ENCODE results near the gene PARD3. TPM values are rescaled to one million over a fixed set of nuclear protein-coding genes. Genes with fewer than 3 reads are reported as not detected.

PARD3 gene
- total RNA-seq, 2 donors from 2014 or later = 32.0 to 61.9 TPM

DNA sequence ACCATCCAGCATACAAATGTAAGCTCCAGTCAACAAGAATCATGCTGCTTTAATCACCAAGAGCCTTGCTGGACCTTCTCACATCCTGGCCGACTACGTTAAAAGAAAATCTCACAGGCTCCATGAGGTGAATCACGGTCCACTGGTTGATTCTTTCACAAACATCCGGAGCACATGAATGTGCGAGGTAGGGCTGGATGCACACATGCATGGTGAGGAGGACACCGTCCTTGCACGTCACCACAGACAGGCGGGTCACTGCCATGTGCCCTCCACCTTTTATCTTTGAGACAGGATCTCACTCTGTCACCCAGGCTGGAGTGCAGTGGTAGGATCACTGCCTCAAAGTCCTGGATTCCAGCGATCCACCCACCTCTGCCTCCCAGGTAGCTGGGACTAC lies 265.1 kb downstream of the PARD3 start:
- TF ChIP-seq POLR2AphosphoS5 (IDR thresholded peaks at IDR 0.05) (no peak), POLR2A (IDR thresholded peaks at IDR 0.05) (no peak)
- TF ChIP-seq, protein P1, sequence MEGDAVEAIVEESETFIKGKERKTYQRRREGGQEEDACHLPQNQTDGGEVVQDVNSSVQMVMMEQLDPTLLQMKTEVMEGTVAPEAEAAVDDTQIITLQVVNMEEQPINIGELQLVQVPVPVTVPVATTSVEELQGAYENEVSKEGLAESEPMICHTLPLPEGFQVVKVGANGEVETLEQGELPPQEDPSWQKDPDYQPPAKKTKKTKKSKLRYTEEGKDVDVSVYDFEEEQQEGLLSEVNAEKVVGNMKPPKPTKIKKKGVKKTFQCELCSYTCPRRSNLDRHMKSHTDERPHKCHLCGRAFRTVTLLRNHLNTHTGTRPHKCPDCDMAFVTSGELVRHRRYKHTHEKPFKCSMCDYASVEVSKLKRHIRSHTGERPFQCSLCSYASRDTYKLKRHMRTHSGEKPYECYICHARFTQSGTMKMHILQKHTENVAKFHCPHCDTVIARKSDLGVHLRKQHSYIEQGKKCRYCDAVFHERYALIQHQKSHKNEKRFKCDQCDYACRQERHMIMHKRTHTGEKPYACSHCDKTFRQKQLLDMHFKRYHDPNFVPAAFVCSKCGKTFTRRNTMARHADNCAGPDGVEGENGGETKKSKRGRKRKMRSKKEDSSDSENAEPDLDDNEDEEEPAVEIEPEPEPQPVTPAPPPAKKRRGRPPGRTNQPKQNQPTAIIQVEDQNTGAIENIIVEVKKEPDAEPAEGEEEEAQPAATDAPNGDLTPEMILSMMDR (IDR thresholded peaks at IDR 0.05) = no peak
- H3K27ac ChIP-seq = no peak overlapping the region
- no peaks in the 10 kb centered on the region for H3K36me3 ChIP-seq
- H3K4me3 ChIP-seq = no peak overlapping the region
- no peaks in the 10 kb centered on the region for H3K27me3 ChIP-seq (replicated peaks; ENCODE audit: insufficient read depth)
- H3K4me1 ChIP-seq (replicated peaks) = no peaks in the 10 kb centered on the region
- intact Hi-C loops (cut with DNase I) = no loop called here
- 97% methylated on average over 9 of the region's 9 CpGs for WGBS
- DNase-seq (ENCODE audit: low spot score) = no peak
- no peaks in the 10 kb centered on the region for H3K9me3 ChIP-seq

DNA sequence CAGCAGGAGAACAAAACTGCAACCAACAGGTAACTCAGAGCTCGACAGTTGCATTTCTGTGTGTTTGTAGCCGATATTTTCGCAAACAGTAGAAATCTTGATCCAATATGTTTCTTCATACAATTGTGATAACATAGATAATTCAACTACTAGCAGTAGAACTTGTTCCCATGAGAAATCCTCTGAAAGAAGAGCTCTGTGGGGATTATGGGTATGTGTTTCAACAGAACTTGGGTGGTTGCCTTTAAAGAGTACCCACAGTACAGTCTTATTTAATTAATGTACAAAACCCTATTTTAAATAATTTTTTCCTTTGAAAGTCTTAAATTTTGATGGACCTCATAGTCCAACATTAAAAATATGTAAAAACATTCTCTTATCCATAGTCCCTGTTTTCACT lies 266.1 kb downstream of the PARD3 start:
- H3K9me3 ChIP-seq = no peaks in the 10 kb centered on the region
- H3K27me3 ChIP-seq (replicated peaks; ENCODE audit: insufficient read depth) = no peaks in the 10 kb centered on the region
- no peaks in the 10 kb centered on the region for H3K36me3 ChIP-seq
- H3K27ac ChIP-seq = no peak overlapping the region
- WGBS = 86% methylated on average over 3 of the region's 3 CpGs
- intact Hi-C loops (cut with DNase I) = no loop called here
- no peaks in the 10 kb centered on the region for H3K4me1 ChIP-seq (replicated peaks)
- H3K4me3 ChIP-seq = no peak overlapping the region
- TF ChIP-seq POLR2AphosphoS5 (IDR thresholded peaks at IDR 0.05) (no peak), POLR2A (IDR thresholded peaks at IDR 0.05) (no peak)
- TF ChIP-seq, protein P1 (IDR thresholded peaks at IDR 0.05) = no peak
- DNase-seq (ENCODE audit: low spot score) = no peak

- H3K4me3 ChIP-seq = no peak overlapping the region
- TF ChIP-seq POLR2AphosphoS5 (IDR thresholded peaks at IDR 0.05) = no peak
- no peak for TF ChIP-seq POLR2A (IDR thresholded peaks at IDR 0.05)
- TF ChIP-seq, protein P1 (IDR thresholded peaks at IDR 0.05) = no peak
- DNase-seq (ENCODE audit: low spot score) = no peak
- H3K9me3 ChIP-seq = no peaks in the 10 kb centered on the region
- H3K36me3 ChIP-seq = no peaks in the 10 kb centered on the region
- H3K27ac ChIP-seq = no peak overlapping the region
- intact Hi-C loops (cut with DNase I) = no loop called here
- 65% methylated on average over 4 of the region's 4 CpGs for WGBS
- H3K27me3 ChIP-seq (replicated peaks; ENCODE audit: insufficient read depth) = no peaks in the 10 kb centered on the region
- no peaks in the 10 kb centered on the region for H3K4me1 ChIP-seq (replicated peaks)
Observed at GRCh38 chr10:34548466-34548865, 266.6 kb downstream of the PARD3 start.

DNA sequence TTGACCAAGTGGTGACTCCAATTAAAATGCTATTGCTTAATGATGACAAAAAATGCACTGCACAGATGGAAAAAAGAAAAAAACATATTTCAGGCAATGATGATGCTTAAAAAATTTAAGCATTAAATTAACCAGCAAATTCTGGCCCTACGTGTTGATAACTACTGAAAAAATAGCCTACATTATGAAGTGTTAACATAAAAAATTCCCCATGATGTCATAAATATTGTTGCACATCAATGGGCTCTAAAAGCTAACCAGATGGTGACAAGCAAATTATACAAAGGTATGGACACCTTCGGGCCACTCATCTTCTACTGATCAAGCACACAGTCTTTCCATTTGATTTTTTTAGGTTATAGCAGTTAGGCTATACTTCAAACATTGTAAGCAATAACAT lies 267.4 kb downstream of the PARD3 start:
- TF ChIP-seq, protein P1 (IDR thresholded peaks at IDR 0.05) = no peak
- no peak for TF ChIP-seq POLR2A (IDR thresholded peaks at IDR 0.05)
- no peak for TF ChIP-seq POLR2AphosphoS5 (IDR thresholded peaks at IDR 0.05)
- no peak for DNase-seq (ENCODE audit: low spot score)
- intact Hi-C loops (cut with DNase I) = no loop called here
- Histone ChIP-seq H3K27ac (no peak overlapping the region), H3K4me1 (replicated peaks) (no peaks in the 10 kb centered on the region), H3K9me3 (no peaks in the 10 kb centered on the region), H3K27me3 (replicated peaks; ENCODE audit: insufficient read depth) (no peaks in the 10 kb centered on the region), H3K4me3 (no peak overlapping the region), H3K36me3 (no peaks in the 10 kb centered on the region)
- 96% methylated on average over 2 of the region's 2 CpGs for WGBS

GRCh38 chr10:34547291-34547690 lies 267.8 kb downstream of the PARD3 start:
- 56% methylated on average over 5 of the region's 5 CpGs for WGBS
- TF ChIP-seq, protein P1 (IDR thresholded peaks at IDR 0.05) = no peak
- TF ChIP-seq POLR2AphosphoS5 (IDR thresholded peaks at IDR 0.05) = no peak
- no peak for TF ChIP-seq POLR2A (IDR thresholded peaks at IDR 0.05)
- Histone ChIP-seq H3K27ac (no peak overlapping the region), H3K4me1 (replicated peaks) (no peaks in the 10 kb centered on the region), H3K4me3 (no peak overlapping the region), H3K9me3 (no peaks in the 10 kb centered on the region), H3K36me3 (no peaks in the 10 kb centered on the region), H3K27me3 (replicated peaks; ENCODE audit: insufficient read depth) (no peaks in the 10 kb centered on the region)
- no peak for DNase-seq (ENCODE audit: low spot score)
- intact Hi-C loops (cut with DNase I) = no loop called here
